Upper lobe of left lung (tissue), 6 donors: ENCODE results near the gene CYFIP2. TPM values are rescaled to one million over a fixed set of nuclear protein-coding genes. Genes with fewer than 3 reads are reported as not detected.
A peak's percentile ranks its signal among the peaks of the same experiment; 100 is the strongest.

ENCODE experiments used
- ATAC-seq, 2 donors: fragments of 200-7000 bp; cut with Tn5 transposase; one replicate each; pipeline ENCODE4 v1.9.1; 2022; ENCODE audit warnings: mild to moderate bottlenecking in 2 of 2, moderate library complexity in 2 of 2; ENCODE audit not compliant: low FRiP score in 2 of 2
- DNase-seq, 2 donors: peaks; one replicate each; pipeline ENCODE4 v3.0.0-alpha.2; 2019 to 2020
- H3K27ac ChIP-seq, 4 donors: fragments of 200-600 bp; sonication (generic); one replicate each; pipeline ENCODE4 v1.5.1; 2016 to 2019
- H3K27me3 ChIP-seq, 4 donors: fragments of 200-600 bp; sonication (generic); one replicate each; pipeline ENCODE4 v1.5.1; 2017 to 2019
- H3K36me3 ChIP-seq, 4 donors: fragments of 200-600 bp; sonication (generic); one replicate each; pipeline ENCODE4 v1.5.1; 2016 to 2019
- H3K4me1 ChIP-seq, 4 donors: fragments of 200-600 bp; sonication (generic); one replicate each; pipeline ENCODE4 v1.5.1; 2018 to 2019
- H3K4me3 ChIP-seq, 4 donors: fragments of 200-600 bp; sonication (generic); one replicate each; pipeline ENCODE4 v1.5.1; 2017 to 2019; ENCODE audit warnings: mild to moderate bottlenecking in 2 of 4, moderate library complexity in 1 of 4
- H3K9me3 ChIP-seq, 4 donors: fragments of 200-600 bp; sonication (generic); one replicate each; pipeline ENCODE4 v1.5.1; 2018 to 2019
- EP300 ChIP-seq, 4 donors: sonication (generic); formaldehyde crosslinking; IDR thresholded peaks; one replicate each; pipeline ENCODE4 v1.5.1; 2017; ENCODE audit warnings: antibody characterized with exemption in 4 of 4, control low read depth in 2 of 4
- POLR2A ChIP-seq, 4 donors: fragments of 450-650 bp; IDR thresholded peaks; one replicate each; pipeline ENCODE4 v1.5.1; 2016 to 2017; ENCODE audit warnings: antibody characterized with exemption in 4 of 4, mild to moderate bottlenecking in 2 of 4
- POLR2AphosphoS5 ChIP-seq, 2 donors: sonication (generic); formaldehyde crosslinking; IDR thresholded peaks; one replicate each; pipeline ENCODE4 v1.5.1; 2017; ENCODE audit warnings: antibody characterized with exemption in 2 of 2
- WGBS, 2 donors: methylation state at CpG; one replicate each; pipeline ENCODE4 v1.1.5; 2017 to 2018; 5-methylcytosine and 5-hydroxymethylcytosine counted together
- total RNA-seq, 6 donors: library from RNA; depleted of rRNA in 4 of 6; stranded (reverse); fragments of >200 nt in 4 of 6; gene quantifications; one replicate each; pipeline versions ENCODE4 v1.1.0 to v1.2.1, GENCODE V29; 2016 to 2021
- TF ChIP-seq, protein P1 (sequence below), 6 experiments: fragments of 450-650 bp in 4 of 6; fragments of 200-600 bp in 2 of 6; sonication (generic) in 2 of 6; IDR thresholded peaks; one replicate each; pipeline ENCODE4 v1.5.1; 2016 to 2019; ENCODE audit warnings: antibody characterized with exemption in 6 of 6
- donor health status: DM: no; HTN: no; CAD: no; lungs with moderate emphysema.
- donor health status: DM: no; HTN: yes; CAD: no; lungs with severe emphysema.

Gene CYFIP2
- total RNA-seq, 6 donors from 2014 or later, result 39.6 to 71.8 (median 47.7) TPM

DNA sequence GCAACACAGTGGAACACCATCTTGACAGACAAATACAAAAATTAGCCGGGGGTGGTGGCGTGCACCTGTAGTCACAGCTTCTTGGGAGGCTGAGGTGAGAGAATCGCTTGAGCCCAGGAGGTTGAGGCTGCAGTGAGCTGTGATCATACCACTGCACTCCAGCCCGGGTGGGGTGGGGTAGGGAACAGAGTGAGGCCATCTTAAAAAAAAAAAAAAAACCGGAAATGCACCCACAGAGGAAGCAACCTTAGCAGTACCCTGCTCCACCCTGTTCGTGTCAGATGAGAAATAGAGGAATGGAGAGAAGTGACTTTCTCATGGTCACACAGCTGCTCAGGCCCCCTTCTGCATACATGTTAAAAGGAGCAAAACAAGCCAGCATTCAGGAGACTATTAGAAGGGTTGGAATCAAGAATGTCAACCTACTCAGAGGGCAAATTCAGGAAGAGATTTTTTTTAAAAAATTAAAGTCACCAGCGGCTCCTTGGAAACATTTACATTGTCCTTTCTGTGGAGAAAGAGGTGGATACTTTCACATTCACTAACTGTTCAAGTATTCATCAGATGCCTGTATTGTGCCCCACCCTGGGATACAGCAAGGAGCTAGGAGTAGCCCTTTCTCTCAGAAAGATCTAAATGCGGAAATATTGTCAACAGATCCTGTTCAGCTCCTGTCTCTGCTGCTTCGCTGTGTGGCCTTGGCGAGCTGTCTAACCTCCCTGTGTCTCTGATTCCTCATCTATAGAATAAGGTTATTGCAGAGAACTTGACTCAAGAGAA is 41.0 kb downstream of the CYFIP2 start:
- H3K9me3 ChIP-seq, result no peaks in the 10 kb centered on the region
- peaks cover 3 to 20% (median 10%) of the 10 kb centered on the region in 4 donors for H3K36me3 ChIP-seq
- TF ChIP-seq POLR2A (IDR thresholded peaks at IDR 0.05) (no peak), POLR2AphosphoS5 (IDR thresholded peaks at IDR 0.05) (no peak), EP300 (IDR thresholded peaks at IDR 0.05) (no peak)
- TF ChIP-seq, protein P1, sequence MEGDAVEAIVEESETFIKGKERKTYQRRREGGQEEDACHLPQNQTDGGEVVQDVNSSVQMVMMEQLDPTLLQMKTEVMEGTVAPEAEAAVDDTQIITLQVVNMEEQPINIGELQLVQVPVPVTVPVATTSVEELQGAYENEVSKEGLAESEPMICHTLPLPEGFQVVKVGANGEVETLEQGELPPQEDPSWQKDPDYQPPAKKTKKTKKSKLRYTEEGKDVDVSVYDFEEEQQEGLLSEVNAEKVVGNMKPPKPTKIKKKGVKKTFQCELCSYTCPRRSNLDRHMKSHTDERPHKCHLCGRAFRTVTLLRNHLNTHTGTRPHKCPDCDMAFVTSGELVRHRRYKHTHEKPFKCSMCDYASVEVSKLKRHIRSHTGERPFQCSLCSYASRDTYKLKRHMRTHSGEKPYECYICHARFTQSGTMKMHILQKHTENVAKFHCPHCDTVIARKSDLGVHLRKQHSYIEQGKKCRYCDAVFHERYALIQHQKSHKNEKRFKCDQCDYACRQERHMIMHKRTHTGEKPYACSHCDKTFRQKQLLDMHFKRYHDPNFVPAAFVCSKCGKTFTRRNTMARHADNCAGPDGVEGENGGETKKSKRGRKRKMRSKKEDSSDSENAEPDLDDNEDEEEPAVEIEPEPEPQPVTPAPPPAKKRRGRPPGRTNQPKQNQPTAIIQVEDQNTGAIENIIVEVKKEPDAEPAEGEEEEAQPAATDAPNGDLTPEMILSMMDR (IDR thresholded peaks at IDR 0.05), result no peak
- no peak for ATAC-seq
- H3K4me3 ChIP-seq, result no peak overlapping the region
- no peak for DNase-seq
- H3K4me1 ChIP-seq, result no peaks in the 10 kb centered on the region
- WGBS, 2 donors, result 79 to 80% methylated on average over 8 to 10 of the region's 10 CpGs
- no peak overlapping the region for H3K27ac ChIP-seq
- H3K27me3 ChIP-seq, result no peaks in the 10 kb centered on the region

DNA sequence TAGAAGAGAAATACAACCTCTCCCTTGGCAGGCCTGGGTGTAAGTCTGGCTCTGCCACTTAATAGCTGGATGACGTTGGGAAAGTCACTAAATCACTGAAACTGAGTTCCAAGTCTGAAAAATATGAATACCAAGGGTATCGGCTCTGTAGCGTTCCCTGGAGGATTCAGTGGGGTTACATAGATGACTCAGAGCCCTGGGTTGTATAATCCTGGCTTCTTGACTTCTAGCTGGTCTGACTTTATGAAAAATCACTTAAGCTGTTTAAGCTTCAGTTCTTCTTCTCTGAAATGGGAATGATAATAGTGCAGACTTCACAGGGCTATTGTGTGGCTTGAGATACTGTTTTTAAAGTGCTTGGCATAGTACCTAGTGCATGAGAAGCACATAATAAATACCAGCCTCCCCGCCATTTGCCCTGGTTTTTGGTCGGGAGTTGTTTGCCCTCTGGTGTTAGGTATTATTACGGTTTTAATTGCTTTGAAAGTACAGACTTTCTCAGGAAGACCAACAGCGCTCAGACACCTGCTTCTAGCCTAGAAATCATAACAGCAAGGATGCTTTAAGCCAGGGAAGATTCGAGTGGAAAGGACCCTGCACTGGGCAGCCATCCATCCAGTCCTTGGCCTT is 43.0 kb downstream of the CYFIP2 start:
- Histone ChIP-seq H3K9me3 (no peaks in the 10 kb centered on the region), H3K27me3 (no peaks in the 10 kb centered on the region), H3K4me1 (no peaks in the 10 kb centered on the region), H3K4me3 (no peak overlapping the region), H3K36me3 (peaks cover 0 to 8% (median 5%) of the 10 kb centered on the region in 4 donors), H3K27ac (no peak overlapping the region)
- DNase-seq, result no peak
- no peak for ATAC-seq
- TF ChIP-seq, protein P1 (IDR thresholded peaks at IDR 0.05), result no peak
- TF ChIP-seq EP300 (IDR thresholded peaks at IDR 0.05) (no peak), POLR2AphosphoS5 (IDR thresholded peaks at IDR 0.05) (no peak), POLR2A (IDR thresholded peaks at IDR 0.05) (no peak)
- 63 to 72% methylated on average over 7 to 8 of the region's 8 CpGs for WGBS, 2 donors

DNA sequence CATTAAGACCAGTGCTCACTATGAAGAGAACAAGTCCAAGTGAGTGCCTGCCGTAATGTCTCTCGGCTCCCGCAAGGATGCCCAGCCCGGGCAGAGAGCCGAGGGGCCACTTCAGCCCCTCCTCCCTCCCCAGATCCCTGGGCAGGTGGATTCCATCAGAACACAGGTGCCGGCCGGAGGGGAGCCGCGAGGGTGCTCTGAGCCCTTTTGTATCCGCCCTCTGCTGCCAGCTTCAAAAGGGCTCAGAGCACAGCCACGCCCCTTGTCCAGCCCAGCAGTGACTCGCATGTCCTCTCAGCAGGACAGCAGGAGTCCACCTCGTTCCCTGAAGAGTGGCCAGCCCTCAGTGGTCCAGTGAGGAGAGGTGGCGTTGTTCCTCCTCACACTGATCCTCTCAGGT is 43.9 kb downstream of the CYFIP2 start:
- Histone ChIP-seq H3K4me3 (no peak overlapping the region), H3K27ac (no peak overlapping the region), H3K36me3 (peaks cover 0 to 10% (median 5%) of the 10 kb centered on the region in 4 donors), H3K27me3 (no peaks in the 10 kb centered on the region), H3K9me3 (no peaks in the 10 kb centered on the region), H3K4me1 (no peaks in the 10 kb centered on the region)
- DNase-seq (peak in 1 of 2 donors; percentile 69), ATAC-seq (no peak)
- TF ChIP-seq EP300 (IDR thresholded peaks at IDR 0.05) (no peak), POLR2AphosphoS5 (IDR thresholded peaks at IDR 0.05) (no peak), POLR2A (IDR thresholded peaks at IDR 0.05) (no peak)
- TF ChIP-seq, protein P1 (IDR thresholded peaks at IDR 0.05), result no peak
- 68 to 74% methylated on average over 6 to 14 of the region's 14 CpGs for WGBS, 2 donors

DNA sequence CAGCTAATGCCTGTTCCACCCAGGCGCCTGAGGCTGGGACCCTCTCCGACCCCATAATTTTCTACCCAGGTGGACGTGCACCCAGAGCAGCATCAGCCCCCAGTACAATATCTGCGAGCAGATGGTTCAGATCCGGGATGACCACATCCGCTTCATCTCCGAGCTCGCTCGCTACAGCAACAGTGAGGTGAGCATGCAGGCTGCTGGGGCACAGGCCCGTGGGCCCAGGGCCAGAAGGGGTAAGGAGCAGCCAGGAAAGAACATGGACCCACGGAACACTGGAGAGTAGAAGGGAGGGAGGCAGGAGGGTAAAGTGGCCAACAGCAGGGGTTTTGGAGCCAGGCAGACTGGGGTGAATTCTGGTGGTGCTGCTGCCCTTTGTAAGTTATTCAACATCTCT is 45.7 kb downstream of the CYFIP2 start:
- no peaks in the 10 kb centered on the region for H3K4me1 ChIP-seq
- 93 to 98% methylated on average over 9 to 11 of the region's 11 CpGs for WGBS, 2 donors
- no peak overlapping the region for H3K4me3 ChIP-seq
- ATAC-seq (no peak), DNase-seq (peak in 1 of 2 donors; percentile 61)
- no peak overlapping the region for H3K27ac ChIP-seq
- H3K27me3 ChIP-seq, result no peaks in the 10 kb centered on the region
- TF ChIP-seq EP300 (IDR thresholded peaks at IDR 0.05) (no peak), POLR2AphosphoS5 (IDR thresholded peaks at IDR 0.05) (no peak), POLR2A (IDR thresholded peaks at IDR 0.05) (no peak)
- TF ChIP-seq, protein P1 (IDR thresholded peaks at IDR 0.05), result no peak
- H3K36me3 ChIP-seq, result peaks cover 0 to 15% (median 5%) of the 10 kb centered on the region in 4 donors
- H3K9me3 ChIP-seq, result no peaks in the 10 kb centered on the region
